DND-41 (cell line): Measurements from ENCODE around the gene PLSCR3.

Experiments used
- ATAC-seq: fragments of 200-7000 bp; cut with Tn5 transposase; 3 replicates; pipeline ENCODE4 v1.9.1; 2021; ENCODE audit warnings: low read depth; ENCODE audit not compliant: insufficient read depth
- DNase-seq: peaks from one replicate; pipeline ENCODE4 v3.0.0-alpha.2; 2020
- H2AFZ ChIP-seq: 2 replicates; pipeline ENCODE4 v1.6.0; 2012; ENCODE audit warnings: low read depth, low read length
- H3K27ac ChIP-seq: 2 replicates; pipeline ENCODE4 v1.5.1; 2012; ENCODE audit warnings: low read length, inconsistent platforms
- H3K27me3 ChIP-seq: fragments of 200-600 bp; sonication (generic); 2 replicates; pipeline ENCODE4 v1.6.0; 2012; ENCODE audit warnings: low read length, mild to moderate bottlenecking, inconsistent platforms; ENCODE audit not compliant: insufficient read depth, poor library complexity
- H3K36me3 ChIP-seq: 2 replicates; pipeline ENCODE4 v1.5.1; 2012; ENCODE audit warnings: low read length, inconsistent platforms; ENCODE audit not compliant: insufficient read depth
- H3K4me1 ChIP-seq: 2 replicates; pipeline ENCODE4 v1.5.1; 2012; ENCODE audit warnings: mild to moderate bottlenecking, low read length; ENCODE audit not compliant: insufficient read depth
- H3K4me2 ChIP-seq: 2 replicates; pipeline ENCODE4 v1.6.0; 2012; ENCODE audit warnings: mild to moderate bottlenecking, moderate library complexity, low read length, inconsistent platforms; ENCODE audit not compliant: insufficient read depth
- H3K4me3 ChIP-seq, 2 experiments: fragments of 200-600 bp in 1 of 2; shearing (Covaris generic) in 1 of 2; 2 replicates each; pipeline ENCODE4 v1.5.1; 2012 to 2016; ENCODE audit warnings: inconsistent platforms in 2 of 2, low read length in 2 of 2, mild to moderate bottlenecking in 2 of 2, low read depth in 1 of 2, moderate library complexity in 1 of 2
- H3K79me2 ChIP-seq: 2 replicates; pipeline ENCODE4 v1.6.0; 2012; ENCODE audit warnings: low read length, inconsistent platforms; ENCODE audit not compliant: insufficient read depth
- H3K9ac ChIP-seq: 2 replicates; pipeline ENCODE4 v1.6.0; 2012; ENCODE audit warnings: low read depth, mild to moderate bottlenecking, inconsistent platforms, low read length, moderate library complexity
- H3K9me3 ChIP-seq: 2 replicates; pipeline ENCODE4 v1.5.1; 2012; ENCODE audit warnings: low read length, moderate library complexity, mild to moderate bottlenecking, inconsistent platforms; ENCODE audit not compliant: insufficient read depth, severe bottlenecking
- H4K20me1 ChIP-seq: 2 replicates; pipeline ENCODE4 v1.6.0; 2012; ENCODE audit warnings: low read length; ENCODE audit not compliant: insufficient read depth
- EZH2 ChIP-seq: IDR thresholded peaks from 3 replicates; pipeline ENCODE4 v1.6.1; 2012; ENCODE audit warnings: borderline replicate concordance, low read depth, mild to moderate bottlenecking, moderate library complexity, low read length, inconsistent platforms; ENCODE audit not compliant: severe bottlenecking
- TF ChIP-seq, protein P1 (sequence below): IDR thresholded peaks from 2 replicates; pipeline ENCODE4 v1.5.1; 2012; ENCODE audit warnings: borderline replicate concordance, low read length, moderate library complexity, mild to moderate bottlenecking; ENCODE audit not compliant: poor library complexity, severe bottlenecking; ENCODE audit errors: extremely low read depth

PLSCR3 gene

DNA sequence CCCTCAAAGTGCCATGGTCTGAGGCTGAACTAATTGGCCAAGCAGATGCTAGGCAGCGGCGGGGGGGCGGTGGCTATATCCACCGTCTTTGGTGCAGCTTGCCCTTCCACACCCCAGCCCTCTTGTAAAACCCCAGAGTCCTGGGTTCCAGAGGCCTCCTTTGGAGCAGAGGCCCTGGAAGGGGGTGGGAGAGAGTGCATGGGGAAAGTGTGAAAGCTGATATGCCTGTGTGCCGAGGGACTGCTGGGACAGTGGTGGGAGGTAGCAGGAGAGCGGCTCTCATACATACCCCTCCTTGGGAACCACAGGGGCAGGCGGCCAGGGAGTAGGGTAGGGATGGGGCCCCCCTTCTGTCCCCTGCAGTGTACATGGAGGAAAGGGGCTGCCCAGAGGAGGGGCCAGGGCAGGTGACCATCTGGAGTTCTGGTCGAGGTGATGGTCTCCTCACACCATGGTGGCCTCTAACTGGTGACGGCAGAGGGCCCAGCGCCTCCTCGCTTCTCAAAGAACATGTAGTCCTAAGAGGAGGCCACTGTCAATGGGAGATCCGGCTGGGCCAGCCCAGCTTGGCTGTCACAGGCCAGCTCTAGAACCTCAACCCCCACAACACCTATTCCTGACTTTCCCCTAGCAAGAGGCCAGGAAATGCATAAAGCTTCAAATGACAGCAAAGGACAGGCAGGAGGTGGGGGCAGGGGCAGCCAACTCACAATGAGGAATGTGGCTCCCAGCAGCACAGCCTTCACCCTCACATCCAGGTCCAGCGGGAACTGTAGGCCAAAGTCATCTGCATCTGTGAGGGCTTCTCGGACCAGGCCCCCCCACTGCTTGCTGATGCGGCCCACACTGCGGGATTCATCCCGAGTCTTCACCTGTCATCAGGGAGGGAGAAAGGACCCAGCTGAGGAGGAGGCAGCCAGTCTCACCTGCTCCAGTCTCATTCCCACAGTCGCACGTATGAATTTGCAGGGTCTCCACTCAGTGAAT lies 4.1 kb downstream of the PLSCR3 start:
- no peak overlapping the region for H3K4me2 ChIP-seq
- H3K4me1 ChIP-seq = peaks cover 19% of the 10 kb centered on the region
- H3K4me3 ChIP-seq = no peak overlapping the region
- H3K36me3 ChIP-seq = no peaks in the 10 kb centered on the region
- H3K9me3 ChIP-seq = no peaks in the 10 kb centered on the region
- no peak overlapping the region for H3K27ac ChIP-seq
- no peak overlapping the region for H3K9ac ChIP-seq
- DNase-seq = no peak
- H2AFZ ChIP-seq = no peak overlapping the region
- H3K27me3 ChIP-seq = no peaks in the 10 kb centered on the region
- ATAC-seq = no peak
- TF ChIP-seq, protein P1, sequence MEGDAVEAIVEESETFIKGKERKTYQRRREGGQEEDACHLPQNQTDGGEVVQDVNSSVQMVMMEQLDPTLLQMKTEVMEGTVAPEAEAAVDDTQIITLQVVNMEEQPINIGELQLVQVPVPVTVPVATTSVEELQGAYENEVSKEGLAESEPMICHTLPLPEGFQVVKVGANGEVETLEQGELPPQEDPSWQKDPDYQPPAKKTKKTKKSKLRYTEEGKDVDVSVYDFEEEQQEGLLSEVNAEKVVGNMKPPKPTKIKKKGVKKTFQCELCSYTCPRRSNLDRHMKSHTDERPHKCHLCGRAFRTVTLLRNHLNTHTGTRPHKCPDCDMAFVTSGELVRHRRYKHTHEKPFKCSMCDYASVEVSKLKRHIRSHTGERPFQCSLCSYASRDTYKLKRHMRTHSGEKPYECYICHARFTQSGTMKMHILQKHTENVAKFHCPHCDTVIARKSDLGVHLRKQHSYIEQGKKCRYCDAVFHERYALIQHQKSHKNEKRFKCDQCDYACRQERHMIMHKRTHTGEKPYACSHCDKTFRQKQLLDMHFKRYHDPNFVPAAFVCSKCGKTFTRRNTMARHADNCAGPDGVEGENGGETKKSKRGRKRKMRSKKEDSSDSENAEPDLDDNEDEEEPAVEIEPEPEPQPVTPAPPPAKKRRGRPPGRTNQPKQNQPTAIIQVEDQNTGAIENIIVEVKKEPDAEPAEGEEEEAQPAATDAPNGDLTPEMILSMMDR = no peak
- no peak for TF ChIP-seq EZH2
- H3K79me2 ChIP-seq = no peaks in the 10 kb centered on the region
- H4K20me1 ChIP-seq = no peaks in the 10 kb centered on the region

DNA sequence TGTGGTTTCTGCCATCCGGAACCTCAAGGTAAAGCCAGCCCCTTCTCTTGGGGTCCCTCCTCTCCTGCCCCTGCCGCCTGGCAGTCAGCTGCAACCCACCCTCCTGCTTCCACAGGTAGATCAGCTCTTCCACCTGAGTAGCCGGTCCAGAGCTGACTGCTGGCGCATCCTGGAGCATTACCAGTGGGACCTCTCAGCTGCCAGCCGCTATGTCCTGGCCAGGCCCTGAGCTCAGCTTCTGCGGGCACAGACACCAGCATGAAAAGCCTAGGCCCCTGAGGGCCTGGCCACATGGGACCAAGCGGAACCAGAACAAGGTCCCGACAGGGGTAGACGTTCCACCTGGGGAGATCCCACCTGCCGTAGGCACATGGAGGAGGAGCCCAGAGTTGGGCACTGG lies 5.5 kb downstream of the PLSCR3 start:
- Histone ChIP-seq H3K36me3 (no peaks in the 10 kb centered on the region), H3K4me1 (peaks cover 18% of the 10 kb centered on the region), H4K20me1 (no peaks in the 10 kb centered on the region), H3K79me2 (no peaks in the 10 kb centered on the region), H3K27me3 (peaks cover 10% of the 10 kb centered on the region), H3K9me3 (no peaks in the 10 kb centered on the region), H3K9ac (no peak overlapping the region), H2AFZ (no peak overlapping the region), H3K27ac (no peak overlapping the region), H3K4me2 (no peak overlapping the region), H3K4me3 (no peak overlapping the region)
- ATAC-seq = no peak
- TF ChIP-seq EZH2 = no peak
- TF ChIP-seq, protein P1 = no peak
- no peak for DNase-seq

DNA sequence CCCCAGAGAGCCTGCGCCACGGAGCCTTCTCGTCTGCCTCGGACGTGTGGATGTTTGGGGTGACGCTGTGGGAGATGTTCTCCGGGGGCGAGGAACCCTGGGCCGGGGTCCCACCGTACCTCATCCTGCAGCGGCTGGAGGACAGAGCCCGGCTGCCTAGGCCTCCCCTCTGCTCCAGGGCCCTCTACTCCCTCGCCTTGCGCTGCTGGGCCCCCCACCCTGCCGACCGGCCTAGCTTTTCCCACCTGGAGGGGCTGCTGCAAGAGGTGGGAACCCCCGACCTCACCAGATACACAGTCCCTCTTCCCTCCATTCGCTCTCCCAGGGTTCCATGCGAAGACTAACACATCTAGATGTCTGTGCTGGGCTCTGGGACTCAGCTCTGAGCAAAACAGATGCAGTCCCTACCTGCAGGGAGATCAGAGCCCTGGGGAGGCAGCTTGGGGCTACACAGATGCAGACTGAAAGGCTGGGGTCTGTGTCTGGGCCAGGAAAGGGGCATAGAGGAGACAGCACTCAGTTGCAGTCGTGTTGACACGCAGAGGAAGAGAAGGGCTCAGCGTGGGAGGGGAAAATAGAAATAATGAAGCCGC lies 9.7 kb downstream of the PLSCR3 start:
- Histone ChIP-seq H2AFZ (peak overlapping the region; percentile 67), H3K9me3 (no peaks in the 10 kb centered on the region), H3K36me3 (no peaks in the 10 kb centered on the region), H4K20me1 (no peaks in the 10 kb centered on the region), H3K4me2 (peak overlapping the region; percentile 70), H3K27ac (no peak overlapping the region), H3K27me3 (peaks cover 25% of the 10 kb centered on the region), H3K4me3 (peak overlapping the region in 1 of 2 experiments; percentile 48; a peak in 2 of 4 replicates), H3K9ac (peak overlapping the region; percentile 47; the same call in 1 of the 2 replicates), H3K4me1 (peaks cover 14% of the 10 kb centered on the region), H3K79me2 (no peaks in the 10 kb centered on the region)
- no peak for DNase-seq
- ATAC-seq = no peak
- TF ChIP-seq, protein P1 = no peak
- TF ChIP-seq EZH2 = no peak
